ENCODE data around the gene NPY.

NPY gene

GRCh38 chr7:24313777-24314176, 29.8 kb downstream of the NPY start:
- no peak for DNase-seq (ENCODE audit: low read depth, low spot score)

GRCh38 chr7:24316340-24316739, 32.4 kb downstream of the NPY start:
- no peak for DNase-seq (ENCODE audit: low read depth, low spot score)

GRCh38 chr7:24318326-24318725, 34.3 kb downstream of the NPY start:
- no peak for DNase-seq (ENCODE audit: low read depth, low spot score)

- DNase-seq (ENCODE audit: low read depth, low spot score) = no peak
These were observed 35.2 kb downstream of the NPY start for GRCh38 chr7:24319209-24319608.

GRCh38 chr7:24323961-24324480, 40.0 kb downstream of the NPY start:
- no peak for DNase-seq (ENCODE audit: low read depth, low spot score)

GRCh38 chr7:24325708-24326107, 41.7 kb downstream of the NPY start:
- DNase-seq (ENCODE audit: low read depth, low spot score) = no peak

- DNase-seq (ENCODE audit: low read depth, low spot score) = no peak
These were observed 44.1 kb downstream of the NPY start for GRCh38 chr7:24328050-24328449.

GRCh38 chr7:24328894-24329293, 44.9 kb downstream of the NPY start:
- DNase-seq (ENCODE audit: low read depth, low spot score) = no peak

- no peak for DNase-seq (ENCODE audit: low read depth, low spot score)
These were observed 50.0 kb downstream of the NPY start for GRCh38 chr7:24334012-24334411.

- DNase-seq (ENCODE audit: low read depth, low spot score) = no peak
These were observed 50.6 kb downstream of the NPY start for GRCh38 chr7:24334627-24335026.

GRCh38 chr7:24336461-24336860, 52.5 kb downstream of the NPY start:
- DNase-seq (ENCODE audit: low read depth, low spot score) = no peak

- no peak for DNase-seq (ENCODE audit: low read depth, low spot score)
These were observed 53.2 kb downstream of the NPY start for GRCh38 chr7:24337180-24337579.

GRCh38 chr7:24339575-24339974, 55.6 kb downstream of the NPY start:
- DNase-seq (ENCODE audit: low read depth, low spot score) = no peak

GRCh38 chr7:24340727-24341126, 56.7 kb downstream of the NPY start:
- DNase-seq (ENCODE audit: low read depth, low spot score) = no peak

All from activated naive CD8-positive, alpha-beta T cell treated with anti-CD3 and anti-CD28 coated beads, Interleukin-2, amount 50 U/mL, for 16 hours (primary cell).